ENCODE data around the gene KRTAP5-4.

DNA sequence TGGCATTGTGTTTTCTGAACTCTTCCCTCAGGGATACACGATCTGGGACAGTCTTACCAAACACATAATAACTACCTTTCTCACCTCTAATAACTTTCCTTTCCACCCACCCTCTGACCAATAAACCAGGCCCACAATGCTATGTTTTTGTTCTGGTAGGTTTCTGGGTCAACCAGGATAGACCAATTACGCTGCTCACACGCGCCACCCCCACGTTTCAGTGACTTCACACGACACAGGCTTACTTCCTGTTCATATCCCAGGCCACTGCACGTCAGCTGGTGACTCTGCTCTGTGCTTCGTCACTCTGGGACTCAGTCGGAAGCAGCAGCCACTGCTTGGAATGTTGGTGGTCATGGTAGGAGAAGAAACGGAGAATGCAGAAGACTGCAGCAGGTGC is 2.5 kb downstream of the KRTAP5-4 start:
- TF ChIP-seq, protein P1, sequence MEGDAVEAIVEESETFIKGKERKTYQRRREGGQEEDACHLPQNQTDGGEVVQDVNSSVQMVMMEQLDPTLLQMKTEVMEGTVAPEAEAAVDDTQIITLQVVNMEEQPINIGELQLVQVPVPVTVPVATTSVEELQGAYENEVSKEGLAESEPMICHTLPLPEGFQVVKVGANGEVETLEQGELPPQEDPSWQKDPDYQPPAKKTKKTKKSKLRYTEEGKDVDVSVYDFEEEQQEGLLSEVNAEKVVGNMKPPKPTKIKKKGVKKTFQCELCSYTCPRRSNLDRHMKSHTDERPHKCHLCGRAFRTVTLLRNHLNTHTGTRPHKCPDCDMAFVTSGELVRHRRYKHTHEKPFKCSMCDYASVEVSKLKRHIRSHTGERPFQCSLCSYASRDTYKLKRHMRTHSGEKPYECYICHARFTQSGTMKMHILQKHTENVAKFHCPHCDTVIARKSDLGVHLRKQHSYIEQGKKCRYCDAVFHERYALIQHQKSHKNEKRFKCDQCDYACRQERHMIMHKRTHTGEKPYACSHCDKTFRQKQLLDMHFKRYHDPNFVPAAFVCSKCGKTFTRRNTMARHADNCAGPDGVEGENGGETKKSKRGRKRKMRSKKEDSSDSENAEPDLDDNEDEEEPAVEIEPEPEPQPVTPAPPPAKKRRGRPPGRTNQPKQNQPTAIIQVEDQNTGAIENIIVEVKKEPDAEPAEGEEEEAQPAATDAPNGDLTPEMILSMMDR (conservative IDR thresholded peaks at IDR 0.05 in 1 of 2, IDR thresholded peaks at IDR 0.05 in 1 of 2; ENCODE audit: low read depth in 1 of 2, low read length in 2 of 2) = no peak
- no peak for TF ChIP-seq EZH2 (IDR thresholded peaks at IDR 0.05; ENCODE audit: low read length, missing control alignments)
